HG03280 (cell line): ENCODE measurements around the gene XYLT1.
"Not testable (repeated sequence)": the region's sequence is repeated elsewhere in the genome, so short reads cannot be mapped to it uniquely, and the experiment has no call there.

Experiments used
- ATAC-seq: cut with Tn5 transposase; IDR thresholded peaks from one replicate; pipeline ENCODE4 v1.9.1; 2021; ENCODE audit warnings: mild to moderate bottlenecking, moderate library complexity; ENCODE audit not compliant: unreplicated experiment

Gene XYLT1

GRCh38 chr16:17313793-17314547, 156.8 kb downstream of the XYLT1 start:
- no peak for ATAC-seq

- no peak for ATAC-seq
These were observed 157.6 kb downstream of the XYLT1 start for GRCh38 chr16:17313085-17313611.

- no peak for ATAC-seq
These were observed 158.6 kb downstream of the XYLT1 start for GRCh38 chr16:17312094-17312710.

GRCh38 chr16:17311333-17312093, 159.2 kb downstream of the XYLT1 start:
- ATAC-seq, result no peak

GRCh38 chr16:17309510-17309909, 161.2 kb downstream of the XYLT1 start:
- no peak for ATAC-seq

- no peak for ATAC-seq
These were observed 162.6 kb downstream of the XYLT1 start for GRCh38 chr16:17308186-17308585.

- ATAC-seq, result no peak
These were observed 163.3 kb downstream of the XYLT1 start for GRCh38 chr16:17307504-17307903.

GRCh38 chr16:17306745-17307144, 164.0 kb downstream of the XYLT1 start:
- no peak for ATAC-seq

- ATAC-seq, result not testable (repeated sequence)
These were observed 164.5 kb downstream of the XYLT1 start for GRCh38 chr16:17306211-17306610.

- ATAC-seq, result no peak
These were observed 165.1 kb downstream of the XYLT1 start for GRCh38 chr16:17305694-17306093.

- ATAC-seq, result no peak
These were observed 166.2 kb downstream of the XYLT1 start for GRCh38 chr16:17304491-17305119.

- ATAC-seq, result no peak
These were observed 166.7 kb downstream of the XYLT1 start for GRCh38 chr16:17304106-17304490.

- ATAC-seq, result no peak
These were observed 167.7 kb downstream of the XYLT1 start for GRCh38 chr16:17303101-17303500.

GRCh38 chr16:17302620-17303019, 168.1 kb downstream of the XYLT1 start:
- no peak for ATAC-seq

GRCh38 chr16:17302214-17302613, 168.5 kb downstream of the XYLT1 start:
- peak; percentile 9 for ATAC-seq

- peak; percentile 71 for ATAC-seq
These were observed 169.1 kb downstream of the XYLT1 start for GRCh38 chr16:17301593-17302135.

GRCh38 chr16:17301184-17301583, 169.6 kb downstream of the XYLT1 start:
- ATAC-seq, result no peak

- ATAC-seq, result no peak
These were observed 171.0 kb downstream of the XYLT1 start for GRCh38 chr16:17299790-17300189.

- no peak for ATAC-seq
These were observed 172.5 kb downstream of the XYLT1 start for GRCh38 chr16:17298238-17298637.

- ATAC-seq, result no peak
These were observed 174.3 kb downstream of the XYLT1 start for GRCh38 chr16:17296431-17296830.

GRCh38 chr16:17295948-17296347, 174.8 kb downstream of the XYLT1 start:
- no peak for ATAC-seq
